ENCODE results near the gene SLC26A6. TPM values are rescaled to one million over a fixed set of nuclear protein-coding genes. Genes with fewer than 3 reads are reported as not detected.
A peak's percentile ranks its signal among the peaks of the same experiment; 100 is the strongest.

Gene SLC26A6
- total RNA-seq, 6 donors from 2014 or later = 10.5 to 66.0 (median 20.4) TPM

DNA sequence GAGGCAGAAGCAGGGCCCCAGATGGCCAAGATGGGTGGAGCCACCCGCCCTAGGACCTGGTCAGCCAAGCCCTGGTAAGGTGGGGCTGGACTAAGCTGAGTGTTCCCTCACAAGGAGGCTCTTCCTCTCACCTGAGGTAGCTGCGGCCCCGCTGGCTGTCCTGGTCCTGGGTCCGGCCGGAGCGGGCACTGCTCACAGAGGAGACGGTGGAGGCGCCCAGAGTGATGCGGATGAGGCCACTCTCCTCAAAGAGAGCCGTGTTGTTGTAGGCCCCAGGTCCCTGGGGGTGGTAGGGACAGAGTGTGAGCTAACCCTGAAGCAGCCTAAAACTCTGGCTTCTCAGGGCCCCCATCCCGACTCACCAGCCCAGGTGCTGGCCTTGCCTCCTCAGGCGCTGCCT, 7.3 kb upstream of the SLC26A6 start:
- Histone ChIP-seq H3K9me3 (no peaks in the 10 kb centered on the region), H3K27ac (no peak overlapping the region), H3K27me3 (no peaks in the 10 kb centered on the region), H3K36me3 (no peaks in the 10 kb centered on the region), H3K4me1 (no peaks in the 10 kb centered on the region), H3K4me3 (no peak overlapping the region)
- 85 to 86% methylated on average over 6 of the region's 12 CpGs for WGBS, 2 donors
- ATAC-seq (ENCODE audit: low FRiP score in 2 of 2) = no peak
- peak in 1 of 2 donors; percentile 70 for DNase-seq
- TF ChIP-seq POLR2AphosphoS5 (IDR thresholded peaks at IDR 0.05) = no peak
- TF ChIP-seq, protein P1, sequence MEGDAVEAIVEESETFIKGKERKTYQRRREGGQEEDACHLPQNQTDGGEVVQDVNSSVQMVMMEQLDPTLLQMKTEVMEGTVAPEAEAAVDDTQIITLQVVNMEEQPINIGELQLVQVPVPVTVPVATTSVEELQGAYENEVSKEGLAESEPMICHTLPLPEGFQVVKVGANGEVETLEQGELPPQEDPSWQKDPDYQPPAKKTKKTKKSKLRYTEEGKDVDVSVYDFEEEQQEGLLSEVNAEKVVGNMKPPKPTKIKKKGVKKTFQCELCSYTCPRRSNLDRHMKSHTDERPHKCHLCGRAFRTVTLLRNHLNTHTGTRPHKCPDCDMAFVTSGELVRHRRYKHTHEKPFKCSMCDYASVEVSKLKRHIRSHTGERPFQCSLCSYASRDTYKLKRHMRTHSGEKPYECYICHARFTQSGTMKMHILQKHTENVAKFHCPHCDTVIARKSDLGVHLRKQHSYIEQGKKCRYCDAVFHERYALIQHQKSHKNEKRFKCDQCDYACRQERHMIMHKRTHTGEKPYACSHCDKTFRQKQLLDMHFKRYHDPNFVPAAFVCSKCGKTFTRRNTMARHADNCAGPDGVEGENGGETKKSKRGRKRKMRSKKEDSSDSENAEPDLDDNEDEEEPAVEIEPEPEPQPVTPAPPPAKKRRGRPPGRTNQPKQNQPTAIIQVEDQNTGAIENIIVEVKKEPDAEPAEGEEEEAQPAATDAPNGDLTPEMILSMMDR (IDR thresholded peaks at IDR 0.05) = no peak
- no peak for TF ChIP-seq POLR2A (IDR thresholded peaks at IDR 0.05)
- TF ChIP-seq EP300 (IDR thresholded peaks at IDR 0.05) = no peak

DNA sequence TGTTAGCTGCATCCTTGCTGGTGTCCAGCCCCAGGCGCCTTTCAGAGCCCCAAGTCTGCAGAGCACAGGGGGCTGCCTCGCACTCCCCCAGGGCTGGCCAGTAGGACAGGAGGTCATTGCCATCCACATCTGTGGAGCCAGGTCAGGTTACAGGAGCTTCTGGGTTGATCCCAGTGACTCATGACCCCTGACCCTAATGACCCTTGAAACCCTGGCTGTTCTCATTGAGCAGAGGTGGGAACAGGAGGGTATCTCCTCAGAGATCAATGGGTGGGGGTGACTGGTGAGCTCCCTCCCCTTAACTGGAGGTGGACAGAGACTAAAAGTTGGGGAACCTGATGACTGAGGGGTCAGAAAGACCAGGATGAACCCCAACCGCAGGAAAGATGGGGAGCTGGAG, 6.1 kb upstream of the SLC26A6 start:
- ATAC-seq (ENCODE audit: low FRiP score in 2 of 2) = no peak
- DNase-seq = no peak
- Histone ChIP-seq H3K4me1 (peaks cover 2 to 4% (median 3%) of the 10 kb centered on the region in 4 donors), H3K27ac (no peak overlapping the region), H3K27me3 (no peaks in the 10 kb centered on the region), H3K4me3 (no peak overlapping the region), H3K9me3 (no peaks in the 10 kb centered on the region), H3K36me3 (no peaks in the 10 kb centered on the region)
- WGBS, 2 donors = 93 to 100% methylated on average over 1 to 3 of the region's 3 CpGs
- TF ChIP-seq POLR2AphosphoS5 (IDR thresholded peaks at IDR 0.05) = no peak
- TF ChIP-seq POLR2A (IDR thresholded peaks at IDR 0.05) = no peak
- TF ChIP-seq EP300 (IDR thresholded peaks at IDR 0.05) = no peak
- TF ChIP-seq, protein P1 (IDR thresholded peaks at IDR 0.05) = no peak

- Histone ChIP-seq H3K27me3 (no peaks in the 10 kb centered on the region), H3K36me3 (no peaks in the 10 kb centered on the region), H3K4me3 (no peak overlapping the region), H3K9me3 (no peaks in the 10 kb centered on the region), H3K4me1 (peaks cover 7 to 11% (median 10%) of the 10 kb centered on the region in 4 donors), H3K27ac (no peak overlapping the region)
- WGBS, 2 donors = 84 to 89% methylated on average over 18 to 32 of the region's 38 CpGs
- peak in 1 of 2 donors; percentile 81 for DNase-seq
- TF ChIP-seq POLR2AphosphoS5 (IDR thresholded peaks at IDR 0.05) (no peak), EP300 (IDR thresholded peaks at IDR 0.05) (no peak), POLR2A (IDR thresholded peaks at IDR 0.05) (no peak)
- TF ChIP-seq, protein P1 (IDR thresholded peaks at IDR 0.05) = no peak
- ATAC-seq (ENCODE audit: low FRiP score in 2 of 2) = no peak
Observed at GRCh38 chr3:48639944-48640606, 4.8 kb upstream of the SLC26A6 start.

GRCh38 chr3:48637305-48637704, 2.0 kb upstream of the SLC26A6 start:
- peaks cover 18 to 26% (median 23%) of the 10 kb centered on the region in 4 donors for H3K4me1 ChIP-seq
- H3K27ac ChIP-seq = no peak overlapping the region
- no peaks in the 10 kb centered on the region for H3K9me3 ChIP-seq
- WGBS, 2 donors = 53 to 82% methylated on average over 2 to 6 of the region's 6 CpGs
- TF ChIP-seq EP300 (IDR thresholded peaks at IDR 0.05) (no peak), POLR2AphosphoS5 (IDR thresholded peaks at IDR 0.05) (no peak)
- TF ChIP-seq, protein P1 (IDR thresholded peaks at IDR 0.05) = no peak
- no peak overlapping the region for H3K4me3 ChIP-seq
- peaks cover 0 to 11% (median 3%) of the 10 kb centered on the region in 4 donors for H3K36me3 ChIP-seq
- no peaks in the 10 kb centered on the region for H3K27me3 ChIP-seq
- DNase-seq = no peak
- ATAC-seq (ENCODE audit: low FRiP score in 2 of 2) = no peak

All from upper lobe of left lung (tissue), 6 donors.